T-helper 9 cell (primary cell): Measurements from ENCODE around the gene MADD.
"Not testable (repeated sequence)": the region's sequence is repeated elsewhere in the genome, so short reads cannot be mapped to it uniquely, and the experiment has no call there.

Experiments
- DNase-seq: peaks from one replicate; pipeline ENCODE4 v3.0.0-alpha.2; 2020

The MADD gene

GRCh38 chr11:47278058-47278457 lies 8.1 kb downstream of the MADD start:
- no peak for DNase-seq

DNA sequence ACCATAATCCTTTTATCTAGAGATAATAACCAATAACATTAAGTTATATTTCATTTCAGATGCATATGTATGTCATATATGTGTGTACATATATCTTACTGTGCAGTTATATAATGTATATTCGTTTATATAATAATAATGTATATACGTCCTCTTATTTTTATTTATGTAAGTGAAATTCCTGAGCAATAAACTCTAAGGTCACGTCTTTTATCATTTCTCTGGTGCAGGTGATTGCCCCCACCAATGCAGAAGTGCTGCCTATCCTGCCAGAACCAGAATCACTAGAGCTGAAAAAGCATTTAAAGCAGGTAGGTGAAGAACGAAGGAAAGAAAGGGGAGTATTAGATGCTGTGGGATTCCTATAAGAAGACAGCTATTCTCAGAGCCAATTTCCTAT lies 8.8 kb downstream of the MADD start:
- no peak for DNase-seq

DNA sequence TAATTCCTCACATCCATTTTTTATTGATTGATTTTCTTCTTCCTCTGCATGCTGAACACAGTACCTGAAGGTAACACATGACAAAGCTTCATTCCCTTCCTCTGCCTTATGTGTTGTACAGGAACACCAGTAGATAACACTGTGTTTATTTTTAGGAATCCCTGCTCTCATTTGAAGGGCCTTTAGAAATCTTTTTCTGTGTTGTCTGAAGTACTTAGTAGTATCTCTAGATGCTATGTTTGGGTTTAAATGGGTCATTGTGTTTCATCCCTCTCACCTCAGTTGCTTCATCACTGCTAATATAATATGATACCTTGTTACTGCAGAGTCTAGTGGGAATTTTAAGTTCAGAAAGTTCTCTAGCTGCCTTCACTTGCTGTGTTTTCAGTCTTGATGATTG lies 10.2 kb downstream of the MADD start:
- no peak for DNase-seq

GRCh38 chr11:47280860-47281259 lies 10.9 kb downstream of the MADD start:
- no peak for DNase-seq

DNA sequence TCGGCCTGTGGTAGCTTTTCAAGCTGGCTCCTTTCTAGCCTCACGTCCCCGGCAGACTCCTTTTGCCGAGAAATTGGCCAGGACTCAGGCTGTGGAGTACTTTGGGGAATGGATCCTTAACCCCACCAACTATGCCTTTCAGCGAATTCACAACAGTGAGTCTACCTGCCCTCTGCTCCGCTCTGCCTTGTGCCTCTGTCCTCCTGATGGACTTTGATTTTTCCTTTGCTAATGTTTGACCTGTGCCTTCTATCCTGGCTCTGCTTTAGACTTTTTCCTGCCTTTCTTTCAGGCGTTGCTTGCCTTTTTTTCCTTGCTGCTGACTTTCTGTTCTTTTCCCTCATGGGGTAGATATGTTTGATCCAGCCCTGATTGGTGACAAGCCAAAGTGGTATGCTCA lies 12.5 kb downstream of the MADD start:
- DNase-seq, result no peak

- no peak for DNase-seq
These were observed 14.2 kb downstream of the MADD start for GRCh38 chr11:47284151-47284550.

- no peak for DNase-seq
These were observed 16.2 kb downstream of the MADD start for GRCh38 chr11:47285969-47286770.

DNA sequence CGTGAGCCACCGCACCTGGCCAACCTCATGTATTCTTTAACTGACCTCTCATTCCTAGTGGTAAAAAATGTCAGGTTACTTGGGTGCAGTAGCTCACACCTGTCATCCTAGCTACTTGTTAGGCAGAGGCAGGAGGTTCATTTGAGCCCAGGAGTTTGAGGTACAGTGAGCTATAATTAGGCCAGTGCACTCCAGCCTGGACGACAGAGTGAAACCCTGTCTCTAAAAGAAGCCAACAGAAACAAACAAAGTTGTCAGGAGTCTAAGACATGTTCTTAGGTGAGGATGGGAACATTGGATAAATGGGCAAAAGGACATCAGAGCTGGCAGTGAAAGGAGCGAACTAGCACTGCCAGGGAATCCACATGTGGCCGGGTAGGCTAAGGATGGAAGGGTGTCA lies 18.1 kb downstream of the MADD start:
- DNase-seq, result no peak

GRCh38 chr11:47289856-47290255 lies 19.9 kb downstream of the MADD start:
- DNase-seq, result no peak

- no peak for DNase-seq
These were observed 25.5 kb downstream of the MADD start for GRCh38 chr11:47295385-47295784.

- no peak for DNase-seq
These were observed 26.1 kb downstream of the MADD start for GRCh38 chr11:47296045-47296444.

GRCh38 chr11:47299078-47299477 lies 29.1 kb downstream of the MADD start:
- DNase-seq, result no peak

DNA sequence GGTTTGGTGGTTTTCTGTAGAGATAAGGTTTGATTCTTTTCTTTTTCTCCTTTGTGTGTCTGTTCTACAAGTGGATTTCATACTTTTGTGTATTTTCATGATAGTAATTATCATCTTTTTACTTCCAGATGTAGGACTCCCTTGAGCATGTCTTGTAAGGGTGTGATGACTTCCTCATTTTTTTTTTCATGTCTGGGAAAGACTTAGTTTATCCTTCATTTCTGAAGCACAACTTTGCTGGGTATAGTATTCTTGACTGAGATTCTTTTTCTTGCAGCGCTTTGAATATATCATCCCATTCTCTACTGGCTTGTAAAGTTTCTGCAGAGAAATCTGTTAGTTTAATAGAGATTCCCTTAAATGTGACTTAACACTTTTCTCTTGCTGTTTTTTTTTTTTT lies 32.9 kb downstream of the MADD start:
- DNase-seq, result no peak

GRCh38 chr11:47305734-47306483 lies 36.0 kb downstream of the MADD start:
- DNase-seq, result no peak

- DNase-seq, result no peak
These were observed 36.5 kb downstream of the MADD start for GRCh38 chr11:47306484-47306844.

DNA sequence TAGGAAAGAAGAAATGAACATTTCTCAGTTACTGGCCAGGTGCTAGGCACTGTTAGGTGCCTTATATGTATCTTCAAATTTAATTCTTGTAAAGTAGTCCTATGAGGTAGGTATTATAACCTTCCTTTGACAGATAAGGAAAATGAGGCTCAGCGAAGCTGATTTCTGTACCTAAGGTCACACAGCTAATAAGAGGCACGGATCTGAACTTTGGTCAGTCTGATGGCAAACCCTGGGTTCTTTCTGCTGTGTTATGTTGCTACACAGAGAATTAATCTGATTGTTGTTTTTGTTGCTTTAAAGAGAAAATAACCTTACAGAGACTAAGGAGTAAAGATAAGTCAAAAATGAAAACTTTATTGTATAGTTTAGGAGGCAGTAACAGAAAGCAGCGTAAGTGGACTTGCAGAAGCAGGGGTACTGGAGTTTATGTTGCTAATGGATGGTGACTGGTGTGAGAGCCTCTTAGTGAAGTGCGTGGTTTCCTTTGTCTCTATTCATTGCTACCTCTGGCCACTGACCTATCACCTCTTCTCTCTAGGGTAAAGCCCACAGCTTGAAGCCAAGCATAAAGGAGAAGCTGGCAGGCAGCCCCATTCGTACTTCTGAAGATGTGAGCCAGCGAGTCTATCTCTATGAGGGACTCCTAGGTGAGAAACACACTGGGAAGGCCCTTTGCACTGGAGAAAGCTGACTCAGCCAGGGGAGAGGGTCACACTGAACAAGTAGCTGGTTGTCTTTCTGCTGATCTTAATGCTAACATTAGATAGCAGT lies 38.3 kb downstream of the MADD start:
- DNase-seq, result no peak

DNA sequence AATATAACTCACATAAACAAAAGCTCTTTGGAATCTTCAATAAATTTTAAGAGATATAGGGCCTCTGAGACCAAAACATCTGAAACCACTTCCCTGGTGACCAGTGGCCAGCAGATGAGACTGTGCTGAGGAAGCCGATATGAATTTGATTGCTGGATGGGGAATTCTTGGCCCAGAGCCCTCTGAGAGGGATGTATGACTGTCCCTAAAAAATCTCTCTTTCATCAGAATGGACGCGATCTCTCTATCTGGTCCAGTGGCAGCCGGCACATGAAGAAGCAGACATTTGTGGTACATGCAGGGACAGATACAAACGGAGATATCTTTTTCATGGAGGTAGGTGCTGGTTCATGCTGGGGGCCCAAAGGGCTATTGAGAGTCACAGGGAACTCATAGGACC lies 45.1 kb downstream of the MADD start:
- no peak for DNase-seq

DNA sequence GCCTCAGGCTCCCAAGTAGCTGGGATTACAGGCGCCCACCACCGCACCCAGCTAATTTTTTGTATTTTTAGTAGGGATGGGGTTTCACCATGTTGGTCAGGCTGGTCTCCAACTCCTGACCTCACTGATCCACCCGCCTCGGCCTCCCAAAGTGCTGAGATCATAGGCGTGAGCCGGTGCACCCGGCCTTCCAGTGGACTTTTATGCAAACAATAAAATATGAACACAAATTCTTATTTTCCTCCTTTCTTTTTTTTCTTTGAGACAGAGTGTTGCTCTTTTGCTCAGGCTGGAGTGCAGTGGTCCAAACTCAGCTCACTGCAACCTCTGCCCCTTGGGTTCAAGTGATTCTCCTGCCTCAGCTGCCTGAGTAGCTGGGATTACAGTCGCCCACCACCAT lies 46.6 kb downstream of the MADD start:
- DNase-seq, result not testable (repeated sequence)

DNA sequence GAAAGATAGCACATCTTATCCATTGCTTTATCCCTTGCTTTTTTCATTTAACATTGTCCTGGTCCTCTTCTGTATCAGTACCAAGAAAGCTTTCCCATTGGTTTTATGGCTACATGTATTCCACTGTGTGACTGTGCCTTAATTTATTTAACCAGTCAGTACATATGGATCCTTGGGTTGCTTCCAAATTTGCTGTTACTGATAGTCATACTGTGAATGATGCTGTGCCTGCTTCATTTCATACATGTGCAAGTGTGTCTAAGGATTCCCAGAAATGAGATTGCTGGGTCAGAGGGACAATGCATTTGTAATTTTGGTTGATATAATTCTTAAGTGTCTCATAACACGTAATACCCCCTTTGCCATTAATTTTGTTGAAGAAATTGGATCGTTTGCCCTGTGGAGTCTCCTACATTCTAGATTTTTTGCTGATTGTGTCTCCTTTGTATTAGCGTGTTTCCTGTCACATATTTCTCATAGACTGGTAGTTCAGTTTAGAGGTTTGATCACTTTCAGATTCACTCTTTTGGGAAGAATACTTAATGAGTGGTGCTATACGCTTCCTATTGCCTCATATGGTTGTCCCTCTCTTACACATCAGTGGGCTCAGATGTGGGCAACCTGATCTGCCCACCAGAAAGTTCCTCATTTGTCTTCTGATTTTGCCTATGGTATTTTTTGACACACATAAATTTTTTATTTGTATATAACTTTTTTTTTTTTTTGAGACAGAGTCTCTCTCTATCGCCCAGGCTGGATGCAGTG lies 47.3 kb downstream of the MADD start:
- no peak for DNase-seq

GRCh38 chr11:47318166-47318565 lies 48.2 kb downstream of the MADD start:
- DNase-seq, result no peak

DNA sequence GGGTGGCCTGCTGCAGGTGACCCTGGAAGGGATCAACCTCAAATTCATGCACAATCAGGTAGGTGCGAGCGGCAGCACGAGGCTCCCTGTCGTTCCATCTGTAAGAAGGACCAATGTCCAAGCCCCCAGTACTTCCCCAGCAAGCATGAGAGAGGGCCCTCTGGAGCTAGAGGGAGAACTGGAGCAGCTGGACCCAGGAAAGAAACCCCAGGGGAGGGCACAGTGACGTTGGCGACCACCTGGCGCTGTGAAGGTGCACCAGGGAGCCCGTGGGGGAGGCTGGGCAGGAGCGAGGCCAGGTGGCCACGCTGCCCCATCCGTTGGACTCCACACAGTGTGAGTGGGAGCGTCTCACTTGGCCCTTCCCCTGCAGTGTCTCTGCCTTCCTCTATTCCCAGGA lies 54.6 kb downstream of the MADD start:
- no peak for DNase-seq

- no peak for DNase-seq
These were observed 55.5 kb downstream of the MADD start for GRCh38 chr11:47325271-47326041.
